ENCODE measurements around the gene ZNF319.

Gene ZNF319

DNA sequence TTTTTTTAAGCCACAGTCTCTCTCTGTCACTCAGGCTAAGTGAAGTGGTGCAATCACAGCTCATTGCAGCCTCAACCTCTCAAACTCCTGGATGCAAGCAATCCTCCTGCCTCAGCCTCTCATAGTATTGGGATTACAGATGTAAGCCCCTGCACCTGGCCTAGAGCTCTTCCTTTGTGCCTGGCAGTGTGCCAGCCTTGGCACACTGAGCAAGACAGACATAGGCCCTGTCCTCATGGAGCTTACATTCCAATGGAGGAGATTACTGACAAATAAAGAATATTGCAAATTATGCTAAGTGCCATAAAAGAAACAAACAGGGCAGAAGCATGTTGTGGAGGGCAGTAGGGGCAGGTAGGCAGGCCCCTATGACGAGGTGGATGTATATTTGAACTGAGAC is 28.6 kb downstream of the ZNF319 start:
- no peak for DNase-seq

DNA sequence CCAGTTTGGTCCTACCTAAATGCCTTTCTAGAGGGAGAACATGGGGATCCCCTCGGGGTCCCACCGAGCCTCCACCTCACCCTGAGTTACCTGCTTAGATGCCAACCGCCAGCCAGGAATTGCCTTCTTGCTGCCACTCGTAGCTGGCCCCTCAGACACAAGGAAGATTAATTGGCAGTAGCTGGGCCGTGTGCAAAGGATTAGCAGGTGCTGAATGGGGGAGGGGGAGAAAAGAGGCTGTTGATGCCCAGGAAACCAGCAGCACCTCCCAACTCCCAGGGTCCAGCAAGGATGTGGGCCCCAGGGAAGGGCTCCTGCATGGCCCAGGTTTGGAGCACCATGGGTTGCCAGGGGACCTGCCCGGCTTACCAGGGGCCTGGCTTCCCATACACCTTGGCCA is 29.5 kb downstream of the ZNF319 start, which contains the start of gene CNGB1:
Gene CNGB1, minus strand, starts transcription at position 159 of the 400 bp plus-strand sequence. CDS start 3,842 bp downstream, outside the sequence.
- DNase-seq, result no peak

GRCh38 chr16:57970319-57970718 is 30.2 kb downstream of the ZNF319 start:
- no peak for DNase-seq

DNA sequence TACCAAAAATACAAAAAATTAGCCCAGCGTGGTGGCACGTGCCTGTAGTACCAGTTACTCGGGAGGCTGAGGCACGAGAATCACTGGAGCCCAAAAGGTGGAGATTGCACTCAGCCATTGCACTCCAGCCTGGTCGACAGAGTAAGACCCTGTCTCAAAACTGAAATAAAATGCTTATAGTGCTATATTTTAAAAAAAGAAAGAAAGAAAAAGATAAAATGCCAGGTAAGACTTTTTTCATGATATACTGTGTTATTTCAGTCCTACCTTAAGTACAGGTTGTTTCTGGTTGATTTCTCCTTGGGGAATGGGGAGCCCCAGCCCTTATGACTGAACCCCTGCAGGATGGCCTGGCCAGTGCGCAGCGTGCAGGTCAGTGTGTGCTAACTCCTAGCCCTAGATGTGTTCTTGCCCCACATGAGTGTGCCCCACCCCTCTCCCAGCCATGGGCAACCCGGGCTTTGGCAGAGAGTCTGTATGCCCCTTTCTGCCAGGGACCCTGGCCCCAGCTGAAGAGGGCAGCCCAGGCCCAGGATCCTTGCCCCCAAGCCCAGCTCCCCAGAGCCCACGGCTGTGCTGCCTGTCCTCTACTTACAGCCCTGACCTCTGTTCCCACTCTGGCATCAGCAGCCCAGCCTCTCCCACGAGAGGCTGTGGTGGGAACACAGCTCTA is 30.9 kb downstream of the ZNF319 start:
- DNase-seq, result no peak

DNA sequence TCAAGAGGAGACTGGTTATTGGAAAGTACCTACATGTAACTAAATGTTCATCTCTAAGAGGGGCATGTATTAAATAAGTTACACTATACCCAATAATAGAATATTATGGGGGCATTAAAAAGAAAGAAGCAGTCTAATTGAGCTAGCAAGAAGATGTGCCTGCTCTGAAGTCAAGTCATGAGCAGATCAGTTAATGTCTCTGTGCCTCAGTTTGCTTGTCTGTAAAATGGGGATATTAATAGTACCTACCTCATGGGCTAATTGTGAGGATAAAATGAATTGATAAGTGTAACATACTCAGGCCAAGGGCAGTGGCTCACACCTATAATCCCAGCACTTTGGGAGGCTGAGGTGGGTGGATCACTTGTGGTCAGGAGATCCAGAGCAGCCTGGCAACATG is 32.6 kb downstream of the ZNF319 start:
- no peak for DNase-seq

DNA sequence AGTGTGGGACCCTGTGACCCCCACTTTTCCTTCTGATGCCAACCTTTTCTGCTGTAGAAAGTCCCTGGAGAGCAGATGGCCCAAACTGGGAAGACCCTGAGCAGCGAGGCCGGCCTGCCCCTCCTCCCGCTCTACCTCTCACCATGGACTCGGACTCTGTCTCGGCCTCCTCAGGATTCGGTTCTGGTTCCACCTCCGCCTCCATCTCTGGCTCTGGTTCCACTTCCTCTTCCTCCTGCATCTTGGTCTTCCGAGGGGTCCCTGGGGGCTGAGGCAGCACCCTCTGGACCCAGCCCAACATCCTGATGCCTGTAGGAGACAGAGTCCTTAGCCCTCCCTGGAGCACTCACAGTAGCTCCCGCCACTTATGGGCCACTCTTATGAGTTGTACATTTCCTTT is 33.5 kb downstream of the ZNF319 start:
- no peak for DNase-seq

DNA sequence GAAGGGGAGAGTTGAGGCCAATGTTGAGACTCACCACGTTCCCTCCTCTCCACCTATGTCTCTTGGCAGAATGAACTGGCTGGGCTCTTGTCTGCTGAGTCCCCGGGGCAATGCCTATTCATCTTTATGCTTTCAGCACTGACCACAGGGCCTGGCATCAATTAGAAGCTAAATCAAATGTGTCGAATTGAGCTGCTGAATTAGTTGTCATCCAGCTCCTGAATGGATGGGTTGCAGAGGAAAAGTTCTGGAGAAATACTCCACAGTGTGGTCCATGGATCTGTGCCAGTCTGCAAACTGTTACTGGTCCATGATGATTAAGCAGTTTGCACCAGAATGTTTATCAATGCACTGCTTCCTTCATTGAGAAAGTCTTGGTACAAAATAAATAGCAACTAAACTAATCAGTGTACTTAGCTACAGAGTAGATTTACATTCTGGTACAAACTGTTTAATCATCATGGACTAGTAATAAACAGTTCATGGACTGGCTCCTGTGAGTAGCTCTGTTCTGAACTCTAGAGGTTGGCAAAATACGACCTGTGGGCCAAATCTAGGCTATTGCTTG is 34.2 kb downstream of the ZNF319 start:
- no peak for DNase-seq

GRCh38 chr16:57964157-57964700 is 36.2 kb downstream of the ZNF319 start:
- no peak for DNase-seq

GRCh38 chr16:57962756-57963155 is 37.7 kb downstream of the ZNF319 start:
- DNase-seq, result no peak

GRCh38 chr16:57962046-57962445 is 38.4 kb downstream of the ZNF319 start:
- DNase-seq, result no peak

DNA sequence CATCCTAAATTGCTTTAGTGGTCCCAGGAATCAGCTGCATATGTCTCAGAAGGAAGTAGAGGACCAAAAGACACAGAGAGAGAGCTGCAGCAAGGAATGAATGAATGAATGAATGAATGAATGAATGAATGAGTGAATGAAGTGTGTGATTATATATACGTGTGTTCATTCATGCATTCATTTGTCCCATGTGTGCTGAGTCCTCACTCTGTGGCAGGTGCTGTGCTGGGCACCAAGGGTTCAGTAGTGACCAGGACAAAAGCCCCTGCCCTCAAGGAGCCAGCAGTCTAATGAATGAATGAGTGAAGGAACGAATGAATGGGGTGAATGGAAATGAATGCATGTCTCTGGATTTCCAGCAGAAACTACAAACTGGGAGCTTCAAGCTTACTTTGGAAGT is 38.9 kb downstream of the ZNF319 start:
- no peak for DNase-seq

DNA sequence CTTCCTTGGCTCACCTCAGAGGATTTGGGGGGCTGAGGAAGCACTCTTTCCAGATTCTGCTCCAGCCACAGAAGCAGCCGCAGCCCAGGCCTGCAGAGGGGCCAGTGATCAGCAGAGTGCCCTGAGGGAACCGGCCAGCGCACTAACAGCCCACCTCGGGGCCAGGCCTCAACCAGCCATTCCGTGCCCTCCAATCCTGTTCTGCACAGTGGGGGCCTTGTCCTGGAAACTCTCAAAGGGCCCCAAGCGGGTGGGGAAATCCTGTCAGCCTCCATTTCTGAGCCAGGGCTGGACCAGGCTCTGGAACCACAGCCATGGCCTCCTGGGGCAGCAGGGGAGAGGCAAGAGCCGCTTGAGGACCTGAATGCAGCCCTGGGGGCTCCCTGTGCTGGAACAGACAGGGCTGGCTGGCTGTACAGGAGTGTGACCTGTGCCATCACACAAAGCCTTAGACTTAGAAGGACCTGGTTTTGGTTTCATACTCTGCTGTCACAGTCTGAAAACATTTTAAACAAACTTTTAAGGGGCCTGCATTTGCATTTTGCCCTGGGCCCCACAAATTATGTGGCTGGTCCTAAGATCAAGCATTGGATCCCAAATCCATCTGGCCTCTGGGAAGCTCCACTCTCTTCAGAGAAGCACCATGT is 39.5 kb downstream of the ZNF319 start:
- DNase-seq, result no peak

DNA sequence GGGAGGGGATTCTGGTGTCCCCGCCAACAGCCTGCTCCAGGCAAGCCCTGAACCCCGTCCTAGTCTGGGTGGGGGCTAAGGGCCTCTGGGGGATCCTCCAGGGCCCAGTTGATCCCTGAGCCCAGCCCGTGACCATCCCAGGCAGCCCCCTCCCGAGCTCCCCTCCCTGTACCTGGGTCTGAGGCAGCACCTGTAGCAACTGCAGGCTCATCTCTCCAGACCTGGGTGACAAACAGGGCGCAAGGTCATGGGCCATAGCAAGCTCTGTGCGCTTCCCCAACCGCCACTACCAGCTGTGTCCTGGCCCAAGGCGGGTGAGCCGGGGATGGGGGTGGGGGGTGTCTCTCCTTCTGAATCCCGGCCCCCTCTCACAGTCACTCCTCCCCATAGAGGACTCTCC is 40.2 kb downstream of the ZNF319 start:
- no peak for DNase-seq

DNA sequence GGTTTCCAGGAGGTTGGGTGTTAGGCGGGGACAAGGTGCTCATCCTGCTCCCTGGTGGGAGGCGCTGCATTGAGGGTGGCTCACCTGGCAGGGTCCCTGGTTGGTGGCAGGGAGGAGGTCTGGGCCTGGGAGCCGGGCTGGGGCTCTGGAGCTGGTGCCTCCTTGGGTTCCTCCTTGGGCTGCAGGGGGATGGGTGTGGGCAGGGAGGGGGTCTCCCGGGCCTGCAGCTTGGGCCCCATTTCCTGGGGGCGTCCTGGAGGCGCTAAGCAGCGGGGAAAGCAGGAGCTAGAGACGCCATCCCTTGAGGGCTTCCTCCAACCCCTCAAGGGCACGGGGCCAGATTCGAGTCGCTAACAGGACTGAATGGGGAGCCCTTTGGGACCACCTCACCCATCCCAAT is 40.7 kb downstream of the ZNF319 start:
- no peak for DNase-seq

DNA sequence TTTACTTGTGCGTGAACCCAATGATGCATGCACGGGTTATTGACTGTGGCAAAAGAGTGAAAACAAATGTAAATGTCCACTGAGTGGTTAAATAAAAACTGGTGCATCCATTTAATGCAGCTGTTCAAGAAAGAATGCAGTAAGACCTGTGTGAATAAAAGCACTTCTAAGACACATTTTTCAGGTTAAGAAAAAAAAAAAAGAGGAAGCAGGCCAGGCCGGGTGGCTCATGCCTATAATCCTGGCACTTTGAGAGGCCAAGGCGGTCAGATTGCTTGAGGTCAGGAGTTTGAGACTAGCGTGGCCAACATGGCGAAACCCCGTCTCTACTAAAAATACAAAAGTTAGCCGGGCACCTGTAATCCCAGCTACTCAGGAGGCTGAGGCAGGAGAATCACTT is 41.4 kb downstream of the ZNF319 start:
- DNase-seq, result no peak

DNA sequence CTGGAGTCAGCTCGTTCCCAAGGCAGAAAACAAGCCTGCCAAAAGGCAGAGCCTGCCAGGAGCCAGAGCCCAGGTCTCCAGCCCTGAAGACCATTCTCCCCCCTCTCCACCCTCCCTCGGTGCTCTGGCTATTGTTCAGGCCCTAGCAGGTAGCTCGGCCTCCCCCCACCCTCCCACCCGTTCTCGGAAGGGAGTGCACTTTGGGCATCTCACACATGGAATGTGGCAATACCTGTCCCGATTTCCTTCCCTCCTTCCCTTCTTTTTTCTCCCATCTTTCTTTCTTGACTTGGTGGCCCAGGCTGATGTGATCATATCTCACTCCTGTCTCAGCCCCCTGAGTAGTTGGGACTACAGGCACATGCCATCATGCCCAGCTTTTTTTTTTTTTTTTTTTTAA is 41.9 kb downstream of the ZNF319 start:
- no peak for DNase-seq

DNA sequence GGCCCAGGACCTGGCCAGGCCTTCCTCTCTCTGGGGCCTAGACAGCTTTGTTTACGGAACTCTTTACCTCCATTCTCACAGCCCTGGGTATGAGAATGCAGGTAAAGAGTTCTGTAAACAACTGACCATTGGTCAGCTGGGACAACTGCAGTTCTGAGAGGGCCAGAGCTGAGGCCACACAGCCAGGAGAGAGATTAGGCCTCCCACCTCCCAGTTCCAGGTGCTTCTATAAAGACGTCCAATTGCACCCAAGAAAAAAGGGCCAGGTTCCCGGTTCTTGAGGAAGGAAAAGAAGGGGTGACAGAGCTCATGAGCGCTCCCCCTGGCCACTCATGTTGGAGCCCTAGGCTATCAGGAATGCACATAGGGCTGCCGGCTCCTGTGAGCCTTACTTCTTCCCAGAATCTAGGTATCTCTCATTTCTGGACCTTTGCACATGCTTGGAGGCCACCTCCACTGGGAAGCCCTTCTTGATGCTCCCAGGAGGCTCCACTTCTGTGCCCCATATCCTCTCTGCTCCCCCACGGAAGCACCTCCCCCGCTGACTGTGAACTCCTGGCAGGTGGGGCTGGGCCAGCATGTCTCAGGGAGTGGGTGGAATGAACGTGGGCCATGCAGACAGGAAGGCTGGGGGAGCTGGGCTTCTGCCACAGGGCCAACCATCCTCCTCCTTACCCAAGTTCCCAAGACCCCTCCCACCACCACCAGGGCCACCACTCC is 42.6 kb downstream of the ZNF319 start:
- DNase-seq, result no peak

DNA sequence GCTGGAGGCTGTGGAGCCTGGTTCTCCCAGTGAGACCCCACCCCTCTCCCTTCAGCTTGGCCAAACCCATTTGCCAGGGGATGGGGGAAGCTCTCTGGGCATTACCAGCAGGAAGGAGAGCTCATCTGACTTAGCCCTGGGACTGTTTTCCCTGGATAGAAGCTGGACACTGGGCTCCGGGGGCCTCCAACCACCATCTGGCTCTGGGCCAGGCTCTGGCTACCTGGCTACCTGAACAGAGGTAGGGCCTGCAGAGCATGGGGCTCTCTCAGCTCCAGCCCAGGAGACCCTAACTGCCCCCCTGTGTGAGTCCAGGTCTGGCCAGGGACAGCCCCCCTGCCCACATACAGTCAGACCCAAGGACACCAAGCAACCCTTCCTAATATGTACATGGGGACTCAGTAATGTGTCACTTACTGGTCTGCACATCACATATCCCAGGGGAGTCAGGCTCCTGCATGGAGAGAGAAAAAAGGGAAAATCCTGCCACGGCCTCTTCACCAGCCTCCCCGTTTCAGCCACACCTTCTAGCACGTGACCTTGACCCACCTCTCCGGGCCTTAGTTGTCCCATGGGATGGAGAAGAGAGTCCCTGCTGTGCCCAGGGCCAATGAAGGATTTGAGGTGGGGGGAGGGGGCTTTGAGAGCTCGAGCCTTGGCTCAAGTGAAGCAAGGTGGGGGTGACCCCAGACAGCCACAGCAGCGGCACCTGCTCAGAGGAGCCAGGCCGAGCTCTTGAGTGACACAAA is 43.4 kb downstream of the ZNF319 start:
- no peak for DNase-seq

GRCh38 chr16:57956270-57956808 is 44.1 kb downstream of the ZNF319 start:
- no peak for DNase-seq

DNA sequence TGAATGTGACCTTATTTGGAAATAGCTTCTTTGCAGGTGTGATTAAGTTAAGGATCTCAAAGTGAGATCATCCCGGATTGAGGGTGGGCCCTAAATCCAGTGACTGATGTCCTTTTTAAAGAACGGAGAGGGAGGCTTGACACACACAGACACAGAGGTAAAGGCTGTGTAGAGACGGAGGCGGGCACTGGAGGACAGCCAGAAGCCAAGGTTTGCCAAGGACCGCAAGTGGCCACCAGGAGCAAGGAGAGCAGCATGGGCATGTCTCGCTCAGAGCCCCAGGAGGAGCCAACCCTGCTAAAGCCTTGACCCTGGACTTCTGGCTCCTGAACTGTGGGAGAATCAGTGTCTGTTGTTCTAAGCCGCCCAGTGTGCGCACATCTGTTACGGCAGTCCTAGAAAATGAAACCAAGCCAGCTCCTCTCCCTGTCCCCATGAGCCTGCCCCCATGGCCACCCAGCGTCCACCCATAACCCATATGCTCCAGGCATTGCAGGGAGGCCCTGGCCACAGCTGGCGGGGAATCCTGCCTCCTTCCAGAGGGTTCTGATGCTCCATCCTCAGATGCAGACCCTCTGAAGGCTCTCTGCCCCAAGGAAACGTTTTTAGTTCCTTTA is 44.8 kb downstream of the ZNF319 start:
- no peak for DNase-seq

DNA sequence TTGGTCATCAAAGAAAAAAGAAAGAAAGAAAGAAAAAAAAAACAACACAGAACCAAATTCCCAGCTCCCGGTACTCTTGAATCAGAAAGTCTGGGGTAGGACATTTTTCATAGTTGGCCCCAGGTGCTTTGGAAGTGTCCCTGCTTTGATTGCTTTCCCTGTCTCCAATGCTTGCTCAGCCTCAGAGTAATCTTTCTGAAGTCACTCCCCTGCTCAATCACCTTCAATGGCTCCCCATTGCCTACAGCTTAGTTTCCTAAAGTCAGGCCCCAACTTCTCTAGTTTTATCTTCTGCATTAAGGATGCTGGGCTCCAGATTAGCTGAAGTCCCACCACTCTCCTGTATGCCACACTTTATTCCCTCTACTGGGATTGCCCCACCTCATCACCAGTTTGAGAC is 46.6 kb downstream of the ZNF319 start:
- no peak for DNase-seq

DNA sequence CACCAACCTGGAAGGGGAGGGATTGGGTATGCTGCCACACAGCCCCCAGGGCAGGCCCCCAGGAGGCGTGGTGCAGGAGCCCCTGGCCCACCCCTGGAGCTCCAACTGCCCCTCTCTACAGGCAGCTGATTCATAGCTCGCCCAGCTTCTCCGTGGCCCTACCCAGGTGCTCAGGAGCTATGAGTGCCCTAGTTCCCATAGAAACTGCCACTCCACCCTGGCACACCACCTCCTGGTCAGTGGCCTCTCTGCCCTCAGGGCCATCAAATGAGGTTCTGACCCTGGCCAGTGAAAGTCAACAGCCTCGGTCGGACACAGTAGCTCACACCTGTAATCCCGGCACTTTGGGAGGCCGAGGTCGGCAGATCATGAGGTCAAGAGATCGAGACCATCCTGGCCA is 47.6 kb downstream of the ZNF319 start:
- no peak for DNase-seq

Data from fibroblast of skin of abdomen (primary cell).